HepG2 (cell line): ENCODE measurements around the gene PEBP1. TPM values are rescaled to one million over a fixed set of nuclear protein-coding genes. Genes with fewer than 3 reads are reported as not detected.

Experiments used
- ATAC-seq: fragments of 200-7000 bp; cut with Tn5 transposase; 3 replicates; pipeline ENCODE4 v1.9.1; 2020; ENCODE audit warnings: mild to moderate bottlenecking, moderate library complexity
- BruUV-seq: library from RNA; stranded (reverse); fragments of 400-500 nt; replicated peaks from 2 replicates; lab custom pipeline; 2021; lab: Mats Ljungman, UMichigan
- CTCF ChIA-PET: fragments of 300-600 bp; formaldehyde crosslinking; extraction: SDS; loops from one replicate; lab custom pipeline; 2021; ENCODE audit warnings: low total read pairs, inconsistent platforms, low intra/inter-chr PET ratio; lab: Yijun Ruan, JAX
- POLR2A ChIA-PET: fragments of 350-600 bp; sonication (Branson Sonifier 250); formaldehyde crosslinking; loops from one replicate; lab custom pipeline; 2020; ENCODE audit warnings: antibody characterized with exemption, inconsistent platforms; lab: Yijun Ruan, JAX
- DNase-seq: peaks from one replicate; pipeline ENCODE4 v3.0.0-alpha.2; 2015; ENCODE audit warnings: low spot score
- FAIRE-seq: peaks from 3 replicates; lab custom pipeline; 2011; peaks lifted over from hg19 to GRCh38; lab: Jason Lieb, UNC
- H2AFZ ChIP-seq: one replicate; pipeline ENCODE4 v1.6.1; 2011; ENCODE audit warnings: low read length, inconsistent platforms
- H3K27ac ChIP-seq: fragments of 300-600 bp; 3 replicates; pipeline ENCODE4 v1.8.0; 2011; ENCODE audit warnings: mixed run types, mild to moderate bottlenecking, mixed read lengths, low read length, inconsistent platforms; ENCODE audit not compliant: insufficient read depth; ENCODE audit errors: extremely low read length
- H3K27me3 ChIP-seq, 2 experiments: fragments of 200-600 bp in 1 of 2; 2 replicates in 1 of 2; 3 replicates in 1 of 2; pipeline versions ENCODE4 v1.6.0 to v1.8.0; 2011; ENCODE audit warnings: low read length in 2 of 2, mild to moderate bottlenecking in 2 of 2, moderate library complexity in 2 of 2, inconsistent platforms in 1 of 2; ENCODE audit not compliant: insufficient read depth in 2 of 2, control insufficient read depth in 1 of 2
- H3K36me3 ChIP-seq, 2 experiments: fragments of 200-600 bp in 1 of 2; replicated peaks in 1 of 2; 2 replicates in 1 of 2; 3 replicates in 1 of 2; pipeline versions ENCODE4 v1.5.1 to v1.8.0; 2011; ENCODE audit warnings: low read length in 2 of 2, inconsistent platforms in 1 of 2; ENCODE audit not compliant: insufficient read depth in 2 of 2, control insufficient read depth in 1 of 2
- H3K4me1 ChIP-seq: 2 replicates; pipeline ENCODE4 v1.5.1; 2012; ENCODE audit warnings: low read length, inconsistent platforms; ENCODE audit not compliant: insufficient read depth
- H3K4me2 ChIP-seq: 2 replicates; pipeline ENCODE4 v1.6.0; 2011; ENCODE audit warnings: low read depth, low read length, inconsistent platforms
- H3K4me3 ChIP-seq, 3 experiments: fragments of 200-600 bp in 1 of 3; sonication (generic), shearing (Covaris generic) in 1 of 3; replicated peaks in 1 of 3; 2 replicates each; pipeline ENCODE4 v1.5.1; 2011 to 2016; ENCODE audit warnings: low read length in 3 of 3, inconsistent platforms in 2 of 3, low read depth in 2 of 3, mild to moderate bottlenecking in 2 of 3, control low read depth in 1 of 3, mixed read lengths in 1 of 3; ENCODE audit not compliant: insufficient read depth in 1 of 3
- H3K79me2 ChIP-seq: one replicate; pipeline ENCODE4 v1.6.1; 2011; ENCODE audit warnings: low read length, inconsistent platforms; ENCODE audit not compliant: insufficient read depth
- H3K9ac ChIP-seq: 2 replicates; pipeline ENCODE4 v1.6.0; 2011; ENCODE audit warnings: mild to moderate bottlenecking, low read depth, low read length, inconsistent platforms; ENCODE audit not compliant: insufficient read depth
- H3K9me3 ChIP-seq: 2 replicates; pipeline ENCODE4 v1.5.1; 2012; ENCODE audit warnings: mild to moderate bottlenecking, low read length
- H4K20me1 ChIP-seq: 2 replicates; pipeline ENCODE4 v1.6.0; 2011; ENCODE audit warnings: inconsistent platforms, mild to moderate bottlenecking, low read length, moderate library complexity; ENCODE audit not compliant: insufficient read depth
- DRAP1 ChIP-seq: IDR thresholded peaks from 2 replicates; pipeline ENCODE4 v1.6.1; 2016; ENCODE audit warnings: missing genetic modification reagents, missing compliant biosample characterization
- MAFF ChIP-seq: IDR thresholded peaks from 2 replicates; pipeline ENCODE4 v1.6.1; 2011; ENCODE audit warnings: low read depth, low read length, improper control_type of control experiment
- MAFK ChIP-seq, 2 experiments: IDR thresholded peaks in 1 of 2; conservative IDR thresholded peaks in 1 of 2; 2 replicates each; pipeline ENCODE4 v1.6.1; 2011; ENCODE audit warnings: improper control_type of control experiment in 2 of 2, low read length in 2 of 2
- NR2F2 ChIP-seq: IDR thresholded peaks from 2 replicates; pipeline ENCODE4 v1.6.1; 2012; ENCODE audit warnings: low read depth, inconsistent platforms, borderline replicate concordance
- PRPF4 ChIP-seq: fragments of 200-400 bp; formaldehyde crosslinking; IDR thresholded peaks from 2 replicates; pipeline ENCODE4 v1.6.1; 2016; ENCODE audit warnings: low read length, low read depth; ENCODE audit not compliant: poor library complexity, severe bottlenecking
- USF2 ChIP-seq, 2 experiments: sonication (generic) in 1 of 2; formaldehyde crosslinking in 1 of 2; IDR thresholded peaks; 2 replicates each; pipeline versions ENCODE4 v1.5.1 to v1.6.1; 2011 to 2020; ENCODE audit warnings: borderline replicate concordance in 1 of 2, low read depth in 1 of 2, low read length in 1 of 2, mild to moderate bottlenecking in 1 of 2, missing genetic modification reagents in 1 of 2, moderate library complexity in 1 of 2
- ZBTB7B ChIP-seq: sonication (generic); formaldehyde crosslinking; IDR thresholded peaks from 2 replicates; pipeline ENCODE4 v1.4.0; 2020; ENCODE audit warnings: missing genetic modification reagents
- ZFP91 ChIP-seq: sonication (generic); formaldehyde crosslinking; IDR thresholded peaks from 2 replicates; pipeline ENCODE4 v1.9.0; 2022; ENCODE audit warnings: missing genetic modification reagents, mild to moderate bottlenecking, borderline replicate concordance
- ZKSCAN8 ChIP-seq: IDR thresholded peaks from 2 replicates; pipeline ENCODE4 v1.6.1; 2016; ENCODE audit warnings: borderline replicate concordance, missing genetic modification reagents, missing compliant biosample characterization
- ZNF337 ChIP-seq: sonication (generic); formaldehyde crosslinking; IDR thresholded peaks from 2 replicates; pipeline ENCODE4 v1.5.1; 2020; ENCODE audit warnings: missing genetic modification reagents, low read depth, mild to moderate bottlenecking, borderline replicate concordance
- ZNF75D ChIP-seq: sonication (generic); formaldehyde crosslinking; IDR thresholded peaks from 2 replicates; pipeline ENCODE4 v1.8.1; 2023; ENCODE audit warnings: missing genetic modification reagents, mild to moderate bottlenecking, borderline replicate concordance
- WGBS: methylation state at CpG from one replicate; pipeline ENCODE4 v1.1.6; 2017; ENCODE audit warnings: low lambda C conversion rate; 5-methylcytosine and 5-hydroxymethylcytosine counted together
- in situ Hi-C: cut with HindIII; loops from 2 replicates; pipeline ENCODE4 v1.10.0; 2017; ENCODE audit warnings: low pct_unique_long_range_greater_than_20kb; ENCODE audit not compliant: extremely low pct_ligation_motif_present
- intact Hi-C: fragments of 100-400 bp; cut with micrococcal nuclease; formaldehyde crosslinking; loops from one replicate; pipeline ENCODE4 v1.10.0; 2022; ENCODE audit not compliant: unreplicated experiment
- polyA plus RNA-seq, 8 experiments: library from polyadenylated mRNA; depleted of rRNA in 3 of 8; stranded (reverse) in 7 of 8; unstranded in 1 of 8; fragments of >200 nt; fragmentation: Illumina TruSeq in 4 of 8; extraction: Trizol in 4 of 8; gene quantifications; 2 replicates each; pipeline versions ENCODE4 v1.2.1 to v1.2.3, GENCODE V29; 2011 to 2016; ENCODE audit warnings: low read depth in 4 of 8, missing spikeins in 1 of 8, mixed read lengths in 1 of 8; ENCODE audit not compliant: insufficient read depth in 1 of 8
- total RNA-seq, 5 experiments: library from RNA; depleted of rRNA; stranded (reverse); fragments of >200 nt; fragmentation: Illumina TruSeq; extraction: Trizol; gene quantifications; 2 replicates each; pipeline ENCODE4 v1.2.3, GENCODE V29; 2016; ENCODE audit warnings: low read depth in 1 of 5

The PEBP1 gene
- total and polyA plus RNA-seq, 2 of the 13 experiments (the other 11 are each of a cell fraction or from before 2014, with no cell fraction given), result 538 to 1,505 TPM

GRCh38 chr12:118101051-118101450 lies 34.9 kb upstream of the PEBP1 start:
- no peak for DNase-seq
- no peak overlapping the region for H2AFZ ChIP-seq
- no peaks in the 10 kb centered on the region for H3K9me3 ChIP-seq
- no peak overlapping the region for H3K27ac ChIP-seq
- no peaks in the 10 kb centered on the region for H4K20me1 ChIP-seq
- no peak for ATAC-seq
- no peak overlapping the region for H3K4me3 ChIP-seq
- H3K79me2 ChIP-seq, result no peaks in the 10 kb centered on the region
- FAIRE-seq, result no peak
- ChIA-PET CTCF (no interaction called here), POLR2A (no interaction called here)
- intact Hi-C loops, result loop anchor here (5.0 kb wide), 1 partner anchor 224 kb away; no protein-coding TSS in a partner anchor
- WGBS, result 95% methylated on average over 3 of the region's 3 CpGs
- H3K9ac ChIP-seq, result no peak overlapping the region
- no peaks in the 10 kb centered on the region; a peak in 1 of 5 replicates for H3K36me3 ChIP-seq
- no peak overlapping the region for H3K4me2 ChIP-seq
- peak; percentile 62 for TF ChIP-seq MAFF
- TF ChIP-seq ZNF337 (CRISPR knock-in tag), result no peak
- TF ChIP-seq MAFK (conservative IDR thresholded peaks at IDR 0.05 in 1 of 2, IDR thresholded peaks at IDR 0.05 in 1 of 2; ENCODE audit: low read length in 2 of 2), result peak; percentile 68
- BruUV-seq, result no TSS peak
- H3K27me3 ChIP-seq, result no peaks in the 10 kb centered on the region
- peaks cover 33% of the 10 kb centered on the region for H3K4me1 ChIP-seq
- in situ Hi-C loops, result no loop called here

- no peak for ATAC-seq
- no peak for TF ChIP-seq USF2 (IDR thresholded peaks at IDR 0.05; ENCODE audit: low read depth, low read length)
- no peak for TF ChIP-seq USF2 (CRISPR knock-in tag; IDR thresholded peaks at IDR 0.05; ENCODE audit: borderline replicate concordance)
- no peak for TF ChIP-seq DRAP1 (CRISPR knock-in tag)
- TF ChIP-seq ZBTB7B (CRISPR knock-in tag), result no peak
- no peak for TF ChIP-seq NR2F2
- TF ChIP-seq ZKSCAN8 (CRISPR knock-in tag), result no peak
- TF ChIP-seq ZFP91 (CRISPR knock-in tag), result no peak
- TF ChIP-seq PRPF4, result peak; percentile 14
- no peak for TF ChIP-seq ZNF75D
Measured at GRCh38 chr12:118102070-118102469, 33.9 kb upstream of the PEBP1 start.

More at GRCh38 chr12:118102070-118102469, 33.9 kb upstream of the PEBP1 start:
- Histone ChIP-seq H3K4me2 (peak overlapping the region; percentile 92), H3K79me2 (no peaks in the 10 kb centered on the region), H3K27ac (no peak overlapping the region), H4K20me1 (no peaks in the 10 kb centered on the region), H3K9ac (no peak overlapping the region), H3K9me3 (no peaks in the 10 kb centered on the region), H2AFZ (no peak overlapping the region), H3K4me1 (peaks cover 37% of the 10 kb centered on the region), H3K27me3 (no peaks in the 10 kb centered on the region), H3K4me3 (no peak overlapping the region; a peak in 1 of 6 replicates), H3K36me3 (no peaks in the 10 kb centered on the region; a peak in 1 of 5 replicates)
- BruUV-seq, result no TSS peak
- 90% methylated on average over 4 of the region's 6 CpGs for WGBS
- intact Hi-C loops, result loop anchor here (5.0 kb wide), 1 partner anchor 225 kb away; no protein-coding TSS in a partner anchor
- POLR2A ChIA-PET, result interaction anchor here (0.6 kb wide), 1 partner anchor 23 kb away, joined by 3 read pairs; no protein-coding TSS in a partner anchor
- no peak for FAIRE-seq
- in situ Hi-C loops, result no loop called here
- CTCF ChIA-PET, result no interaction called here
- DNase-seq, result peak; percentile 39
